Measurements from ENCODE around the gene TMCC1.

DNA sequence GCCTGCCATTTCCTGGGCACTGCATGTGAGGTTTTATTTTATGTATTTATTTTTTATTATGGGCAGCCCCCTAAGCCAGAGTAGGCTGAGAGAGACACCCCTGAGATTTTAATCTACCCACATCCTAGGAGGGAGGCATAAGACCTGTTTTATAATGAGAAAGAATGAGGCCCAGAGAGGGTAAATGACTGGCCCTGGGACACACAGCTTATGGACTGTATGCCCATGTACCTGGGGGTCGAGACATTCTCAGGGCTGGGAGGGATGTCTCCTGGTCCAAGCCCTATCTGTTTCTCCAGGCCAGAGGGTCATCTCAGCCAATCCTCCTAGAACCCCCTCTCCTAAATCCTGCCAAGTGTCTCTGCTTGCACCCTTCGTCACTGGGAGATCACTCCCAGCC lies 293.2 kb downstream of the TMCC1 start:
- TF ChIP-seq, protein P1, sequence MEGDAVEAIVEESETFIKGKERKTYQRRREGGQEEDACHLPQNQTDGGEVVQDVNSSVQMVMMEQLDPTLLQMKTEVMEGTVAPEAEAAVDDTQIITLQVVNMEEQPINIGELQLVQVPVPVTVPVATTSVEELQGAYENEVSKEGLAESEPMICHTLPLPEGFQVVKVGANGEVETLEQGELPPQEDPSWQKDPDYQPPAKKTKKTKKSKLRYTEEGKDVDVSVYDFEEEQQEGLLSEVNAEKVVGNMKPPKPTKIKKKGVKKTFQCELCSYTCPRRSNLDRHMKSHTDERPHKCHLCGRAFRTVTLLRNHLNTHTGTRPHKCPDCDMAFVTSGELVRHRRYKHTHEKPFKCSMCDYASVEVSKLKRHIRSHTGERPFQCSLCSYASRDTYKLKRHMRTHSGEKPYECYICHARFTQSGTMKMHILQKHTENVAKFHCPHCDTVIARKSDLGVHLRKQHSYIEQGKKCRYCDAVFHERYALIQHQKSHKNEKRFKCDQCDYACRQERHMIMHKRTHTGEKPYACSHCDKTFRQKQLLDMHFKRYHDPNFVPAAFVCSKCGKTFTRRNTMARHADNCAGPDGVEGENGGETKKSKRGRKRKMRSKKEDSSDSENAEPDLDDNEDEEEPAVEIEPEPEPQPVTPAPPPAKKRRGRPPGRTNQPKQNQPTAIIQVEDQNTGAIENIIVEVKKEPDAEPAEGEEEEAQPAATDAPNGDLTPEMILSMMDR (IDR thresholded peaks at IDR 0.05) = no peak
- TF ChIP-seq POLR2A (IDR thresholded peaks at IDR 0.05) = no peak
